Measurements from ENCODE around the gene TMEM30A. TPM values are rescaled to one million over a fixed set of nuclear protein-coding genes. Genes with fewer than 3 reads are reported as not detected.

Gene TMEM30A
- total RNA-seq, 2 donors from 2014 or later: 56.2 to 63.9 TPM

DNA sequence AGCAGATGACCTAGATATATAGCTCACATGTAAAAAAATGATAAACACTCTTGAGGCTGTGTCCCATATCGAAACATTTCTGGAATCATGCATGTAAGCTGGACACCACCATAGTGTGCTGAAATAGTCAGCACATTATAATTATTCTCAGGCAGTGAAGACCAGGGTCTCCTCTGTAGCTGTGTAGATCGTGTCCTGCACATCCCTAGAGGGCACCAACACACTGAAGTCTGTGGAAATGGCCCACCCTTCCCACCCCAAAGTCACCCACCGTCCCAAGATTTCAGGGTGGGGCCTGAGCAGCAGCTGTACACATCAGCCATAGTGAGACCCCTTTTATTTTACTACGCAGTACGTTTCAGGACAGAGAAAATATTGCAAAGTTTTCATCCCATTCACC, 21.0 kb upstream of the TMEM30A start:
- H3K27ac Mint-ChIP-seq: no peak overlapping the region
- H3K36me3 Mint-ChIP-seq (ENCODE audit: insufficient read depth in 2 of 2): no peaks in the 10 kb centered on the region
- H3K27me3 Mint-ChIP-seq (ENCODE audit: low read depth): no peaks in the 10 kb centered on the region
- no peaks in the 10 kb centered on the region for H3K4me1 Mint-ChIP-seq (ENCODE audit: low read depth)
- DNase-seq: no peak
- no peak overlapping the region for H3K4me3 Mint-ChIP-seq
- ATAC-seq (replicated peaks in 1 of 2): no peak
- H3K9me3 Mint-ChIP-seq: no peaks in the 10 kb centered on the region

DNA sequence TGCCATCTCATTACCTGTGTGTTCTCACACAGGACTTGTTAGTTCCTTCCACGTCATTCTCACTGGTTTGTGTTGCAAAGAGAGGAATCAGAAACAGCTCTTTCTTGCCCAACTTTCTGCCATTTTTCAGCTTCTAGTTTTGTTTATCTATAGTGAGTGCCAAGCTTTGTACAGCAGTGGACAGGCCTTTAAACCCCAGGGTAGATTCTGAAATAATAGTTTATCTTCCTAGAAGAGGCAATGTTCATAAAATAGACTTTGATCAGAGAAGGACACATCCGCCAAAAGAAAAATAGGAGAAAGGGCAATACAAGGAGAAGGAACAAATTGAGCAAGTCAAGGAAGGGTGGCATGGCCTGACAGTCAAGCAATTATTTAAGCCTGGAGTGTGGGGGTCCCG, 17.7 kb upstream of the TMEM30A start:
- H3K27ac Mint-ChIP-seq: no peak overlapping the region
- no peak overlapping the region for H3K4me3 Mint-ChIP-seq
- no peaks in the 10 kb centered on the region for H3K4me1 Mint-ChIP-seq (ENCODE audit: low read depth)

DNA sequence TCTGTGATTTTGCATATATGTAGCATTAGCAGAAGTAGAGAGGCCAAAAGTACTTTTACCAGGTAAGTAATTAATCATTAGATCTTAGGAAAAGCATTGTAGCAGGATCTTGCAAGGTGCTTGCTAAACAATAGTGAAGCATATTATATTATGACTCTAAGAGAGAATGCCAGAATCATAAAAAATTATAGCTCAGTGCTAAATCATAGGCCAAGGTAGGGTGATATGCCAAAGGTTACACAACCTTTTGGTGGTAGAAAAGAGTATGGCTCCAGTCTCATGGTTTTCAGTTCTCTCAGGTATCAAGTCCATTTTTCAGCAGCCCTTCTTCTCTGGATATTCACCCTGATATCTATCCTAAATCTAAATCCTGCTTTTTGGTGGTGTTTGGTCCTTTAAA, 16.9 kb upstream of the TMEM30A start:
- no peaks in the 10 kb centered on the region for H3K4me1 Mint-ChIP-seq (ENCODE audit: low read depth)
- ATAC-seq (replicated peaks in 1 of 2): no peak
- no peaks in the 10 kb centered on the region for H3K9me3 Mint-ChIP-seq
- H3K4me3 Mint-ChIP-seq: no peak overlapping the region
- no peaks in the 10 kb centered on the region for H3K27me3 Mint-ChIP-seq (ENCODE audit: low read depth)
- H3K36me3 Mint-ChIP-seq (ENCODE audit: insufficient read depth in 2 of 2): no peaks in the 10 kb centered on the region
- H3K27ac Mint-ChIP-seq: no peak overlapping the region
- DNase-seq: no peak

More for the DNA sequence above, 17.7 kb upstream of the TMEM30A start:
- DNase-seq (no peak), ATAC-seq (replicated peaks in 1 of 2) (no peak)
- H3K9me3 Mint-ChIP-seq: no peaks in the 10 kb centered on the region
- no peaks in the 10 kb centered on the region for H3K36me3 Mint-ChIP-seq (ENCODE audit: insufficient read depth in 2 of 2)
- no peaks in the 10 kb centered on the region for H3K27me3 Mint-ChIP-seq (ENCODE audit: low read depth)

DNA sequence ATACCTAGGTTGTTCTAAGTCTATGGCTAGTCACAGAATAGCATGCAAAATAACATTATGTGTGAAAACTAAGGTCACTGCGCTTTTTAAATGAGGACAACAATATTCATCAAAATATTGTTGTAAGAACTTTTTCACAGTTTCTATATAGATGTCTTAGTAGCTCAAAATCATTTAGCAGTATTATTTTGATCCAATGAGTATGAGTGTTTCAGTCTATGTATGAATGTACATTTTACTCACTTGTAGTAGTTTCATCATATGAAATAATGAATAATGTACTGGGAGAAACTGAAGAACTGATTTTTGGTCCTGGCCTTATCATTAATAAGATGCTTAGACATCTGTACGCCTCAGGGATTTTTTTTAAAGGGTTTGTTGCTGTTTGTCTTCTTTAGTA, 16.5 kb upstream of the TMEM30A start:
- H3K9me3 Mint-ChIP-seq: no peaks in the 10 kb centered on the region
- ATAC-seq (replicated peaks in 1 of 2) (peak in 1 of 2 donors; percentile 39), DNase-seq (no peak)
- no peak overlapping the region for H3K4me3 Mint-ChIP-seq
- no peaks in the 10 kb centered on the region for H3K27me3 Mint-ChIP-seq (ENCODE audit: low read depth)
- no peaks in the 10 kb centered on the region for H3K4me1 Mint-ChIP-seq (ENCODE audit: low read depth)
- H3K27ac Mint-ChIP-seq: no peak overlapping the region
- no peaks in the 10 kb centered on the region for H3K36me3 Mint-ChIP-seq (ENCODE audit: insufficient read depth in 2 of 2)

DNA sequence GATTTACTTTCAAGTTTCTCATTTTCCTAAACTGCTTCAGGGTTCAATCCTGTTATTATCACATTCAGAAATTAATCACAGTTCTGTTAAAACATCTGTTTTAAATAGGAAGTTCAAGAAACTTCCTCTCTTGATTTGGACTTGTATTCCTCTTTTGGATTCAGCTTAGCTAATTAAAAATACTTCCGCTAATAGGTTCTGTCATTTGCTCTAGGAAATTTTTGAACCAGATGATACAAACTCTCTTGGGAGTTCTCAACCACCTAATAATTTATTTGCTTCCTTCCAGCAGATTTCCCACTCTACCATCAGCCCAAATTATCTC, 15.9 kb upstream of the TMEM30A start:
- no peak overlapping the region for H3K4me3 Mint-ChIP-seq
- ATAC-seq (replicated peaks in 1 of 2) (no peak), DNase-seq (no peak)
- H3K27me3 Mint-ChIP-seq (ENCODE audit: low read depth): no peaks in the 10 kb centered on the region
- H3K27ac Mint-ChIP-seq: no peak overlapping the region
- no peaks in the 10 kb centered on the region for H3K4me1 Mint-ChIP-seq (ENCODE audit: low read depth)
- H3K36me3 Mint-ChIP-seq (ENCODE audit: insufficient read depth in 2 of 2): no peaks in the 10 kb centered on the region
- no peaks in the 10 kb centered on the region for H3K9me3 Mint-ChIP-seq

- no peaks in the 10 kb centered on the region for H3K9me3 Mint-ChIP-seq
- H3K27me3 Mint-ChIP-seq (ENCODE audit: low read depth): no peaks in the 10 kb centered on the region
- no peak for DNase-seq
- no peak overlapping the region for H3K4me3 Mint-ChIP-seq
- H3K27ac Mint-ChIP-seq: no peak overlapping the region
- no peaks in the 10 kb centered on the region for H3K36me3 Mint-ChIP-seq (ENCODE audit: insufficient read depth in 2 of 2)
- no peak for ATAC-seq (replicated peaks in 1 of 2)
- H3K4me1 Mint-ChIP-seq (ENCODE audit: low read depth): no peaks in the 10 kb centered on the region
Measured at GRCh38 chr6:75299801-75300530, 15.4 kb upstream of the TMEM30A start.

DNA sequence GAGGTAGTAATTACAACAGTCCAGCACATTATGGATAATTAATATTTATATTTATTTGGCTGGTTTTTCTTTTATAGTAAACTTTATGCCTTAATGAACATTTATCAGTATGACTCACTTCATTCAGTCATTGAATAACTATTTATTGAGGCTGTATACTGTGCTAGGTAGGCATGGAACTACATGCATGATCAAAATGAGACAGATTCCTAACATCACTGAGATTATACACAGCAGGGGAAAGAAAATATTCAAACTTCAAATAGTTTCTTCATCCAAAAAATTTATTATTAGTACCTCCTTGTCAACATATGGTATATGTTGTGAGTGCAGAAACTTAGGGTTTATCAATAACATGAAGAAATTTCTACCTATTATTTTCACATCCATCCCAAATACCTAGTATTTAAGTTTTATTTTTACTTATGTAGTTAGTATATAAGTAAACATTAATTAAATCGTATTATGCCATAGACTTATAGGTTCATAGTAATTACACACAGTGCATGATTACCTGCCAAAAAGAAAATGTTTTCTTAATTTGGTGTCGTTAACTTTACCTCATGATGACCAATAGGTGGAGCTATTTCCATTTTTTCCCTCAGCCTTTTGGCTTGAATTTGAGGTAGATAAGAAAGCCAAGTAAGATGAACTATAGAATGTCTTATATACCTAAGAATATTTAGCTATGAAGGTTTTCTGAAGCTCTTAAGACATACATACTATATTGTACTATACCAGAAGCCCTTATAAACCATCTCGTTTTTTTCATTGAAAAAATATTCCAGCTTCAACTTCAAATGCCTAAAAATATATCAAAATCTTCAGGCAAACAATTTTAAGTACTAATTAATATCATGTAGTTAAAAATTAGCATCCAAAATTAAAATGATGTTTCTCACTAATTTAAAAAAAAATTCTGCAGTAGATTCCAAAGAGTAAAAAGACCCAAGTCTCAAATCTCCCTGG, 12.5 kb upstream of the TMEM30A start:
- no peaks in the 10 kb centered on the region for H3K4me1 Mint-ChIP-seq (ENCODE audit: low read depth)
- H3K36me3 Mint-ChIP-seq (ENCODE audit: insufficient read depth in 2 of 2): no peaks in the 10 kb centered on the region
- no peak overlapping the region for H3K27ac Mint-ChIP-seq
- DNase-seq (no peak), ATAC-seq (replicated peaks in 1 of 2) (peak in 1 of 2 donors; percentile 45)
- no peaks in the 10 kb centered on the region for H3K27me3 Mint-ChIP-seq (ENCODE audit: low read depth)
- no peaks in the 10 kb centered on the region for H3K9me3 Mint-ChIP-seq
- H3K4me3 Mint-ChIP-seq: no peak overlapping the region

DNA sequence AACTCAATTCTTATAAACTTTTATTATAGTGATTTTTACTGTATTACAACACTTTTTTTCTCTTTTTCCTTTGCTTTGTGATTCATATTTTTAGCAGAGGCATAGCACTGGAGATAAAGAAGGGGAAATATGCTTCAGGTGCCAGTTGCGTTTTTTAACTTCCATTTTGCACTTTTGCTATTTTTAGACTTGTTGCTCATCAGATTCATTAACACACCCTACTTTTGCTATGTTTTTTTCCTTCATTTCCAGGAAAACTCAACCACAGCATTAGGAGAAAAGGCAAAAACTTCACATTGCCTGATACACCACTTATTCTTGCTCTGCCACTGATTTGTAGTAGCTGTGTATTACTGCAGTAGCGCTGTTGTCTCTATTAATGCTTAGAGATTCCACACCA, 8.0 kb upstream of the TMEM30A start:
- H3K27ac Mint-ChIP-seq: no peak overlapping the region
- peaks cover 0 to 5% of the 10 kb centered on the region in 2 donors for H3K36me3 Mint-ChIP-seq (ENCODE audit: insufficient read depth in 2 of 2)
- no peaks in the 10 kb centered on the region for H3K27me3 Mint-ChIP-seq (ENCODE audit: low read depth)
- no peak overlapping the region for H3K4me3 Mint-ChIP-seq
- ATAC-seq (replicated peaks in 1 of 2): no peak
- DNase-seq: no peak
- H3K9me3 Mint-ChIP-seq: no peaks in the 10 kb centered on the region
- peaks cover 13% of the 10 kb centered on the region for H3K4me1 Mint-ChIP-seq (ENCODE audit: low read depth)

GRCh38 chr6:75291744-75292143, 7.2 kb upstream of the TMEM30A start:
- Mint-ChIP-seq H3K9me3 (no peaks in the 10 kb centered on the region), H3K36me3 (ENCODE audit: insufficient read depth in 2 of 2) (peaks cover 0 to 5% of the 10 kb centered on the region in 2 donors), H3K27me3 (ENCODE audit: low read depth) (no peaks in the 10 kb centered on the region), H3K4me3 (no peak overlapping the region), H3K4me1 (ENCODE audit: low read depth) (peaks cover 13% of the 10 kb centered on the region), H3K27ac (no peak overlapping the region)
- ATAC-seq (replicated peaks in 1 of 2): no peak
- DNase-seq: no peak

GRCh38 chr6:75291331-75291730, 6.7 kb upstream of the TMEM30A start:
- H3K4me3 Mint-ChIP-seq: no peak overlapping the region
- no peaks in the 10 kb centered on the region for H3K27me3 Mint-ChIP-seq (ENCODE audit: low read depth)
- peaks cover 13% of the 10 kb centered on the region for H3K4me1 Mint-ChIP-seq (ENCODE audit: low read depth)
- peaks cover 0 to 5% of the 10 kb centered on the region in 2 donors for H3K36me3 Mint-ChIP-seq (ENCODE audit: insufficient read depth in 2 of 2)
- no peak for ATAC-seq (replicated peaks in 1 of 2)
- no peak for DNase-seq
- no peaks in the 10 kb centered on the region for H3K9me3 Mint-ChIP-seq
- H3K27ac Mint-ChIP-seq: no peak overlapping the region

GRCh38 chr6:75290136-75290945, 5.7 kb upstream of the TMEM30A start:
- no peak overlapping the region for H3K27ac Mint-ChIP-seq
- H3K4me3 Mint-ChIP-seq: no peak overlapping the region
- ATAC-seq (replicated peaks in 1 of 2): no peak

GRCh38 chr6:75288023-75288422, 3.4 kb upstream of the TMEM30A start:
- H3K27me3 Mint-ChIP-seq (ENCODE audit: low read depth): no peaks in the 10 kb centered on the region
- peaks cover 0 to 5% of the 10 kb centered on the region in 2 donors for H3K36me3 Mint-ChIP-seq (ENCODE audit: insufficient read depth in 2 of 2)

More at GRCh38 chr6:75290136-75290945, 5.7 kb upstream of the TMEM30A start:
- no peaks in the 10 kb centered on the region for H3K9me3 Mint-ChIP-seq
- peaks cover 13% of the 10 kb centered on the region for H3K4me1 Mint-ChIP-seq (ENCODE audit: low read depth)
- peaks cover 0 to 5% of the 10 kb centered on the region in 2 donors for H3K36me3 Mint-ChIP-seq (ENCODE audit: insufficient read depth in 2 of 2)
- DNase-seq: no peak
- no peaks in the 10 kb centered on the region for H3K27me3 Mint-ChIP-seq (ENCODE audit: low read depth)

GRCh38 chr6:75287424-75287823, 2.8 kb upstream of the TMEM30A start:
- Mint-ChIP-seq H3K27me3 (ENCODE audit: low read depth) (no peaks in the 10 kb centered on the region), H3K36me3 (ENCODE audit: insufficient read depth in 2 of 2) (peaks cover 0 to 5% of the 10 kb centered on the region in 2 donors), H3K4me1 (ENCODE audit: low read depth) (peaks cover 17% of the 10 kb centered on the region), H3K4me3 (no peak overlapping the region), H3K9me3 (no peaks in the 10 kb centered on the region), H3K27ac (peak overlapping the region; percentile 59)
- no peak for DNase-seq
- ATAC-seq (replicated peaks in 1 of 2): no peak

More at GRCh38 chr6:75288023-75288422, 3.4 kb upstream of the TMEM30A start:
- Mint-ChIP-seq H3K4me3 (no peak overlapping the region), H3K9me3 (no peaks in the 10 kb centered on the region), H3K27ac (no peak overlapping the region), H3K4me1 (ENCODE audit: low read depth) (peaks cover 13% of the 10 kb centered on the region)
- DNase-seq: no peak
- ATAC-seq (replicated peaks in 1 of 2): no peak

Data from activated T-cell treated with anti-CD3 and anti-CD28 coated beads, Interleukin-2, amount 50 U/mL, for 72 hours (primary cell).